HG02973 (cell line): Measurements from ENCODE around the gene ENPP6.
"Not testable (repeated sequence)": the region's sequence is repeated elsewhere in the genome, so short reads cannot be mapped to it uniquely, and the experiment has no call there.

Experiments
- ATAC-seq: cut with Tn5 transposase; IDR thresholded peaks from one replicate; pipeline ENCODE4 v1.9.1; 2021; ENCODE audit warnings: moderate library complexity; ENCODE audit not compliant: unreplicated experiment

The ENPP6 gene

DNA sequence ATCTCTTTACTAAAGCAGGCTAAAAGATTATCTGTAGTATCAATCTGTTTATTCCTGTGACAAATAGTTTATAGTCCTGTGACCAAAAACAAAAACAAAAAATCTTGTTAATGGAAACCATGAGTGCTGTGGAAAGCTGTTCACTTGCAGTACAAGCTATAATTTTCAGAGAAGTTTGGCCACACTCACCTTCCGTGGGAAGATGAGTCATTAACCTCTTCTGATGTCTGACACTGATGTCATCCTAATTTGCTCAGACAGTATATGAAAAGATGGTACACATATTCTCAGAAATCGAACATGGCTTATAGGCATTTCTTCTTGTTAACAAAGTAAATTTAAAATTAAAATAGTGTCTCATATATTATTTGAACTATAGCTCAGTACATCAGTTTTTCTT lies 19.9 kb upstream of the ENPP6 start:
- no peak for ATAC-seq

DNA sequence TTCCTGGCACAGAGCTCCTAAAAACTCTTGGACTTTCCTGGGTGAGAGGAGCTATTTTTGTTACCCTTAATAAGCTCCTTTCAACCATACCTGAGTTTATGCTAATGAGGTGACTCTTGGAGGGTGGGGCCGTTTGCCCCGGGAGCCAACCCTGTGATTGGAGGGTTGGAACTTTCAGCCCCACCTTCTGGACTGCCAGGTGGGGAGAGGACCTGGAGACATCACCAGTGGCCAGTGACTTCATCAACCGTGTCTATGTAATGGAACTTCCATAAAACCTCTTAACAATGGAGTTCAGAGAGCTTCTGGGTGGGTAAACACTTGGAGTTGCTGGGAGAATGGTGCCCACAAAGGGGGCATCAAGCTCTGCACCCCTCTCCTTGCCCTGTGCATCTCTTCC lies 17.9 kb upstream of the ENPP6 start:
- ATAC-seq: no peak

DNA sequence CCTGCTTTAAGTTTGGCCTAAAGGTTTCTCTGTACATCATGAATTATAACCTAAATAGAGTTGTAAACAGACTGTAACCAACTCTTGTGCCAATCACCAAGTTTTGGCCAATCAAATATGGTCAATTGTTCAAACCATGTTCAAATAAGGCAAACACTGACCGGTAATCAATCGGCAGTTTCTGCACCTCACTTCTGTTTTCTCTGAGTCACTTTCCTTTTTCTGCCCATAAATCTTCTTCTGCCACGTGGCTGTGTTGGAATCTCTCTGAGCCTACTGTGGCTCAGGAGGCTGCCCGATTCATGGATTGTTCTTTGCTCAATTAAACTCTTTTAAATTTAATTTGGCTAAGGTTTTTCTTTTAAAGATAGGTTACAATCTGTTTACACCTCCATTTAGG lies 16.5 kb upstream of the ENPP6 start:
- no peak for ATAC-seq

DNA sequence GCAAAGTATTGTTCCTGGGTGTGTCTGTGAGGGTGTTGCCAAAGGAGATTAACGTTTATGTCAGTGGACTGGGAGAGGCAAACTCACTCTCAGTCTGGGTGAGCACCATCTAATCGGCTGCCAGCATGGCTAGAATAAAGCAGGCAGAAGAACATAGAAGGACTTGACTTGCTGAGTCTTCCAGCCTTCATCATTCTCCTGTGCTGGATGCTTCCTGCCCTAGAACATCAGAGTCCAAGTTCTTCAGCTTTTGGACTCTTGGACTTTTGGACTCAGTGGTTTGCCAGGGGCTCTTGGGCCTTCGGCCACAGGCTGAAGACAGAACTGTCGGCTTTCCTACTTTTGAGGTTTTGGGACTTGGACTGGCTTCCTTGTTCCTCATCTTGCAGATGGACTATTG lies 15.3 kb upstream of the ENPP6 start:
- ATAC-seq: no peak

DNA sequence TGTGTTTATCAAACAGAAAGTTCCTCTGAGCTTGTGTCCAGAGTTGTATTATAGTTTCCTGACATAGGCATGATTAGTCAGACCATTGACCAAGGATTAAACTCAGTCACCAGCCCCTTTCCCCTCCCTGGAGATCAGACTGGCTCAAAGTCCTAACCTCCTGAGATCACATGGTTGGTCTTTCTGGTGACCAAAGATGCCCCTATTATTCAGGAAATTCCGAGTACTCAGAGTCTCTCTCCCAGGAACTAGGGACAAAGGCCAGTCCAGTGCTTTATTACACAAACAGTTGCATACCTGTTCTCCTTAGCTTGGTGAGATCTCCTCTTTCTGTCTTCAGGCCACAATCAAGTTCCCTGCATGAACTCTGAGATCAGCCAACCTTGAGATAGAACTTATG lies 14.5 kb upstream of the ENPP6 start:
- ATAC-seq: no peak

DNA sequence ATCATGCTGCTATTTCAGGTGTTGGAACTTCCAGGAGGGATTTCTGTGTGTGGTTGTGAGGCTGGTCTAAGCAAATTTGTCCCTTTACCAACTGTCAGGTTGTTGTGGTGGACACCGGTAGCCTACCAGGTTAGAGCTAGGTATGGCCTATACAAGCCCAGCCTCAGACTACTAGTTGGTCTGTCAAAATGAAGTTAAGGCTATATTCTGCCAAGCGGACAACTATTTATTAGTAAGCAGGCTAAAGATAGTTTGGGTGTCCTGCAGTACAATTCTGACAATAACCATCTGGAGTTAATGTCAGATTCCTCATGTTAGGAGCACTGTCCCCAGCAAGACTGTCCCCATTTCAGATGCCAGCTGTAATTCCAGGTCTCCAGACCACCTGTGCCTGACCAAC lies 13.9 kb upstream of the ENPP6 start:
- no peak for ATAC-seq

DNA sequence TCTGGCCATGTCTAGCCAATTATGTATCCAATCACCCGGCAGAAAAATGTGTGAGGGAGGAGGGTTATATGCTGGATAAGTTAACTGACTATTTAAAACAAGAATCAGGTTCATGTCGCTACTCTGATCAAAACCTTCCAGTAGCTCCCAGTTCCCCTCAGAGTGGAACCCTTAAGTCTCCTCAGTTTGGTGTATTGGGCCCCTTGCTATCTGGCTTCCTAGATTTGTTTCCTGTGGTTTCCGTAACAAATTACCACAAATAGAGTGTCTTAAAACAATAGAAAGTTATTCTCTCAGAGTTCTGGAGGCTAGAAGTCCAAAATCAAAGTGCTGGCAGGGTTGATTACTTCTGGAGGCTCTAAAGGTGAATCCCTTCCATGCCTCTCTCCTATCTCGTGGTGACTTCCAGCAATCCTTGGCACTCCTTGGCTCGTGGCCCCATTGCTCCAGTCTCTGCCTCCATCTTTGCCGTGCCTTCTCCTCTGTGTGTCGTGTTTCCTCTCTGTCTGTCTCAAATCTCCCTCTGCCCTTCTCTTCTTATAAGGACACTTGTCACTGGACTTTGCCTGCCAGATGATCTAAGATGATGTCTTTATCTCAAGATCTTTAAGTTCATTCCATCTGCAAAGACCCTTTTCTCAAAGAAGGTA lies 10.5 kb upstream of the ENPP6 start:
- no peak for ATAC-seq

DNA sequence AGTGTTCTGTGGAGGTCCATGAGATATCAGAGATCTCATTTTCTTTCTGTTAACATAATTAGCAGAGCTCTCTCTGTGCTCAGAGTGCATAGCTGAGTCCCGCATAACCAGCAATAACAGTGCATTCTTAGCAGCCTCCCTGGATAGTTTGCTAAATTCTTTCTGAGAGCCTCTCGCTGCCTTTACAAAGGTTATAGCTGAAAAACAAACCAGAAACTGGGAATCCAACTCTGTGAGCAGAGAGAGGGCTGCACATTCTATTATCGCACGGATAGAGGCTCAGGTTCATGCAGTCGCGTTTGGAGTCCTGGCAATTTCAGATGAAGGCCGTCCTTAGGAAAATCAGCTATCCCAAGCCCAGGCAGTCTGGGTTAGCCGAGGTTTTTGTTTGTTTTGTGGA lies 1.2 kb downstream of the ENPP6 start:
- ATAC-seq: no peak

DNA sequence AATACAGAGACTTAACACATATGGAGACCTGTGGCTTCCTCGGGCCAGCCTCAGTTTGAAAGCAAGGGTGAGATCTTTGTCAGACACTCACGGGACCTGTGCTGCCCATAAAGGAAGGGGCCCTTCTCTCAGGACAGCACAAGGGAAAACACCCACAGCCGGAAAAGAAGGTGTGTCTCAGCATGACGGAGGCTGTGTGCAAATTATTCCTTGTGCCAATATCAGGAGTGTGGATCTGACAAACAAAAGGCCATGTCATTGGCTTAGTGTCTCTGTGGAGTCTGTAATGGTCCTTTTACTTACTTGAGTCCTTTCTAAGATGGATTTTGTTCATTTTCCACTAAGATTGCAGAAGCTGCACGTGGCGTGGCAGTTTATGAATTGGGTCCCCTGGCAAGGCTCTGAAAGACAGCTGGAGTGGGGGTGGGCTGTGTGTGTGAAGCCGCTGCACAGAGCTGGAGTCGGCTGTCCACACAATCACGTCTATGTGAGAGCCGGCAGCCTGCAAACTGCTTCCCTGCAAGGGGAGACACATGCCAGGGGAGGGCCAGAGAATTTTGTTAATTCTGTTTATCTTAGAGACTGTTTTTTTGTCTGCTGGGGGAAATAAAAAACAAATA lies 1.9 kb downstream of the ENPP6 start:
- ATAC-seq: no peak

DNA sequence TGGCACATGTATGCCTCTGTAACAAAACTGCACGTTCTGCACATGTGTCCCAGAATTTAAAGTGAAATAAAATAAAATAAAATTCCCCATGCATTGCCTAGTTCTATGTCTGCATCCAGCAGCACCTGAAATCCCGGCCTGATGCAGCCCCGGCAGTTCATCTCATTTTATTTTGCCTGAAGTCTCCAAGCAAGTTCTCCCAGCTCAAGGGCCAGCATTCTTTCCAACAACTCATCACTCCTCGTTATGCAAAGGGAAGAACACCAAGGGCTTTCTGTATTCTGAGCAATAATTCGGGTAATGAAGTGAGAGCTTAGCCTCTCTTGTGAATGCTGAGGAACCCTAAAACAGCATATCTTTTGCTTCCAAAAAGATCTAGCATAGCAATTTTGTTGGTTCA lies 2.7 kb downstream of the ENPP6 start:
- no peak for ATAC-seq

DNA sequence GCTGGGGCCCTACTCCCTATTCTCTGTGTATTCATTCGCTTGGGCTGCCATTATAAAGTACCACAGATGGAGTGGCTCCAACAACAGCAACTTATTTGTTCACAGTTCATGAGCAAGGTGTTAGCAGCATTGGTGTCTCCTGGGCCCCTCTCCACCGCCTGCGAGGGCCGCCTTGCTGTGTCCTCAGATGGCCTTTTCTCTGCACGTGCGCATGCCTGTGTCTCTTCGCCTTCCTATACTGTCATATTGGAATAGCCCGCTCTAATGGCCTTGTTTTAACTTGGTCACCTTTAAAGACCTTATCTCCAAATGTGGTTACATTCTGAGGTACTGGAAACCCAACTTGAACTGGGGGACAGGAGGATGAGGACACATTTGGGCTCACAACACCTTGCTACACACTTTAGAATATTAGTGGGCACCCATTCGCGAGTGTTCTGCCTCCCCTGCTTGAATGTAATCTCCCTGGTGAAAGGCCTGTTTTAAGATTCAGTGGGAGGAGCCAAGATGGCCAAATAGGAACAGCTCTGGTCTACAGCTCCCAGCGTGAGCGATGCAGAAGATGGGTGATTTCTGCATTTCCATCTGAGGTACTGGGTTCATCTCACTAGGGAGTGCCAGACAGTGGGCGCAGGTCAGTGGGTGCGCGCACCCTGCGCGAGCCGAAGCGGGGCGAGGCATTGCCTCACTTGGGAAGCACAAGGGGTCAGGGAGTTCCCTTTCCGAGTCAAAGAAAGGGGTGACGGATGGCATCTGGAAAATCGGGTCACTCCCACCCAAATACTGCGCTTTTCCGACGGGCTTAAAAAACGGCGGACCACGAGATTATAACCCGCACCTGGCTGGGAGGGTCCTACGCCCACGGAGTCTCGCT lies 9.7 kb downstream of the ENPP6 start:
- ATAC-seq: not testable (repeated sequence)

DNA sequence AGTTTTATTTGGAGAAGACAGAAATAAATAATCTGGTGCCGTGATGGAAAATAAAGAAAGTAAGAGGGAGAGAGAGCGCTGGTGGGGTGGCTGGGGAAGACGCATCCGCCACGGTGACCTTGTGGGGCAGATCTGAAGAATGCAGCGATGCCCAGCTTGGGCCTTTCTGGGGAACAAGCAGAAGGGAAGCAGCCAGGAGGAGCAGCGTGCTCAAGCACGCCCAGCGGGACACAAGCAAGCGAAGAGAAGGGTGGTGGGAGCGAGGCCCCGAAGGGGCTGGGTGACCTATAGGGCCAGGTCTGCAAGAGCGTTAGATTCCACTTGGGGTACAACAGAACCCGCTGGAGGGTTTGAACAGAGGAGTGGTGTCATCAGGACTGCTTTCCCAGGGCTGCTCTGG lies 12.4 kb downstream of the ENPP6 start:
- no peak for ATAC-seq

DNA sequence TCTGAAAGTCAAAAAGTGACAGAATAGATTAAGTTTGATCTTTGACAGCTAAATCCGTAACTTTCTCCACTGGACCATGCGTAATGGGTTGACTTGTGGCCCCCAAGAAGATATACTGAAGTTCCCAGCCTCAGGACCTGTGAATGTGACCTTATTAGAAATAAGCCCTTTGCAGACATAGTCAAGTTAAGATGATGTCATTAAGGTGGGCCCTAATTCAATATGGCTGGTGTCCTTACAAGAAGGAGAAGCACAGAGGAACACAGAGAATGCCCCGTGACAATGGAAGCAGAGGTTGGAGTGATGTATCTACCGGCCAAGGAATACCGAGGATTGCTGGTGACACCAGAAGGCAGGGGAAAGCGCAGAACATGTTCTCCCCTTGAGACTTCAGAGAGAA lies 14.4 kb downstream of the ENPP6 start:
- no peak for ATAC-seq

DNA sequence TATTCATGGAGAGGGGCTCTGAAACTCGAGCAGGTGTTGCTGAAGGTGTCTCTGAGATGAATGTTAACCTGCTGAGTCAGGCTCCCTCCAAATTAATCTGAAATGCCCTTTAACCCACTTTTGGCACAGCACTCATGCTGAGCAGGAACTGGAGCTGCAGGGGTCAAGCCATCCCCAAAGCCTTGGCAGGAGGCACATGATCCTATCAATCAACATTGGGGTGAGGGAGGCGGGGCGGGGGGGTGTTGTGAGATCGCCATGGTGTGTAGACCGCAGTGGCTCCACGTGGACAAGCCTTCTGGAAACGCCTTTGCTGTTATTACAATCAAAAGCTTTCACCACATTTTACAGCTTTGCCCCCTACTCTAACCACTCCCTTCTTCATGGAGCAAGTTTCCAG lies 16.5 kb downstream of the ENPP6 start:
- no peak for ATAC-seq

DNA sequence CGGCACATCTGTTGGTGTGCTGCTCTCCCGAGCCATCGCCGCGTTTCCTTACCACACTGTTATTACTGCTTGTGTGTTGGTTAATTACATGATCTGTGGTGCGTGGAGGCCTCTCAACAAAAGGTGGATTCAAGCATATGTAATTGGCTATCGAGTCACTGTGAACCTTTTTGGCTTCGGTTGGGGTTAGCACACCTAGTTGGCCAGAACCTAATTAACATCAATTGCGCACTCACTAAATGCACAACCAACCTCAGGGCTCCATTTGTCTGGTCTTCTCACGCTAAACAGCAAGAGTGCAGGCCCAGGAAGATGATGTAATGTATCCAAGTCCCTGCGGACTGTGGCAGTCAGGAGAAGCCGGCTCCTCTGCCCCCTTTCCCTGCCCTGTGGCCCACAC lies 17.4 kb downstream of the ENPP6 start:
- ATAC-seq: no peak

DNA sequence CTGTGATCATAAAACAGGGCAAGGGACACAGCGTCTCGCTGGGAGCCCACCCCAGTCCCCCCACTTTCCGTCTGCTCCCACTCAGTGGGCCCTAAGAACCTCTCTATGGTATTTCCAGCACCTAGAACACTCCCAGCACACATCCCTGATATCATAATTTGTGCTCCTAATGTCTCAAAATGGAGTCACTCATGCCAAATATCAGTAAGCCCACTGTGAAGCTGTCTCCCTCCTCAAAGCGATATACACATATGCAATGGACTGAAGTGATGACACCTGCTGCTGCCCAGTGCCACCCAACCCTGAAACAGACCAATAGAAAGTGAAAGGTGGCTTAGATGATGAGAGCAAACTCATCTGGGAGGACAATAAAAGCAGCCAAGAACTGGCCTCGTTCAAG lies 17.9 kb downstream of the ENPP6 start:
- ATAC-seq: no peak

DNA sequence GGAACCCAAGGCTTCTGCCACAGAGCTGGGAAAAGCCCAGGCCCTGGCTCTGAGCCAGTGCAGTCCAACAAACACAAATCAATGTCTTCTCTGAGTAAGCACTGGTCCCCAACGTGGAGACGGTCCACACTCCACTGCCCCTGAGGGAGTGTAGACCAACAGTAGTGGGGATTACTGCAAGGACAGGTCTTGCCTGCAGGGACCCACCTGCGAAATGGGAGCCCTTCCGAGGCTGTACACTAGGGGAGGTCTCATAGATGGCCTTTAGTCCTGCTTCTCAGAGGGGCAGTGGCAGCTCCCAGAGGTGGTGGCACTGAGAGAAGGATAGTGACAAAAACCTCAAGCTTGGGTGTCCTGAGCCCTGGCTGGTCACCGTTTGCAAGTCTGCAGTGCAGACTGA lies 19.5 kb downstream of the ENPP6 start:
- ATAC-seq: no peak

DNA sequence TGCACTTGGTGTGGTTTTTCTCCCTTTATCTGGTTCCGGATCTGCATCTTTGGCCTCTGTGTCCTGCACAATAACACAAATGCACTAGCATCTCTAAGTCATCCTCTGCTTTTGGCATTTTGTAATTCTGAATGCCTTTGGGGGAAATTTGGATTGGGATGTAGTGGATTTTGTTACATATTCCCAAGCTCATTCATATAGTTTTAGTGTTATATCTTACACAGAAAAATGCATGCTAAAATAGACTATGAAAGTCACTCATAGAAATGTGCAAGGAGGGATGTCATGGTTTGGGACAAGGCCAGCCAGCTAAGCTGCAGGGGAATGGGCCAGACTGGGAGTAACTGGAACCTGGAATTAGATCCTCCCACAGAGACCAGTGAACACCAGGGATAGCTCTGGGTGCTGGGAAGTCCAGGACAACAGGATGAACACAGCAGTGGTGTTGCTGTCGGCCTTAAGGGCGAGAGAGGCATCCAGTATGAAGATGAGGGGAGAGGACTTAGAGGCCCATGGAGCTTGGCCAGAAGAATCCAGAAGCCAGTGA lies 20.1 kb downstream of the ENPP6 start:
- no peak for ATAC-seq

DNA sequence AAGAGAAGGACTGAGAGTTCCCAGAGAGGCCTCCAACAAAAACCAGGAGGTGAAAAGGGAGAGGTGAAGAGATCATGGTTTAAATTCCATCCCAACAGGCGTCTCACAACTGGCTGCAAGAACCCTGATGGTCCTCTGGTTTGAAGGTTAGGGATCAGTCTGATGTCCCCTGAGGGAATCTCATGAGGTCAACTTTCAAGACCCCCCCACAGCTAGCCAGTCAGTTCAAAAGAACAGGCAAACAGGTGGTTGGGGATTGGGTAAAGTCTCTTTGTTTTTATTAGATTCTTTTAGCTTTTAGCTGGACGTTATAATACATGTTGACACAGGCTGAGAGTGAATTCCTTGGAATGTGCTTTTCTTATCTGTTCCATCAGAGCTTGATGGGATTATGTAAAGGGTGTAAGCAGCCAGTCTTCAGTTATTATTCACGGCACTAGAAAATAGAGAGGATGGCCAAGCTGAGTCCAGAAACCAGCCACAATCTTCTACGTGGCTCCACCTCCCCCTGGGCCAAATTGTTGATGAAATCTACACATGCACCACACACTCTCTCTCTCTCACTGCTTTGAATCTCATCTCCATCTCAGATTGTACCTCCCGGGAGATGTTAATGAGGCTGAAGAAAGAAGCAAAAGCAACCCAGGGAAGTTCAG lies 20.8 kb downstream of the ENPP6 start:
- no peak for ATAC-seq

DNA sequence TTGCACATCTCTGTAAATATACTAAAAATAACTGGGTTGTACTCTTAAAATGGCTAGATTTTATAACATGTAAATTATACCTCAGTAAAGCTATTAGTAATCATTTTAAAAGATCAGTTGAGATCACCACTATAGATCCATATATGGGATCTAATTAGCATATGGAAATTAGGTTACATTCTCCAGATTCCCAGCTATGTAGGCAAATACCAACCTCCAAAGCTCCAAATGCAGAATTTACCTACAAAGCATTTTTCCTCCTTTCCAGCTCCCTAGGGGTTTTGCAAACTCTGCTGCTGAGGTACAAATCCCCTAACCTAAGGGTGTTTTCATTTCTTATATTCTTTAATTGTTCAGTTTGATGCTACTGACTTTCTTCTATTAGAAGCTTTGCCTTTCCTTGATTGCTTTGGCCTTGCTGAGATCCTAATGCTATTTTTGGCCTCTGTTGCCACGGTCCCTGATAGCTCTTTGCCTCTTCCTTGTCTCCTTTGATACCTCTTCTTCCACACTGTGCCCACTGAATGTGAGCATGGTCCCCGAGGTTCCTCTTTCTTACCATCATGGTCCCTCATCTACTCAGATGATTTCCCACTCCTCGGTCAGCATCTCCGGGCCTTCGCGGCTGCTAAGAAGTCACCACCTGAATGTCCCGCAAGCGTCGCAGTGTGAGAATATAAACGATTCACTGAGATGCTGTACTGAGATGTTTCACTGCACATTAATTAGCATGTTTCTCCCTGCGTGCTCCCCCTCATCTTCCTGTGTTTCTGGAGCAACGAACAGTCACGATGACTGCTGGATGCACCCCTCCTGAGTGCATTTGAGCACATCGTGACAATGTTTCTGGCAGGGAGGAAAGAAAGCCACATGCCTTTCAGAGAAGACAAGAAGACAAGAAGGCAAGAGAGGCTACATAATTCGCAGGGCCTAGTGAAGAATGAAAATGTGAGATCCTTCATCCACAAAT lies 23.8 kb downstream of the ENPP6 start:
- no peak for ATAC-seq
